ENCODE results near the gene KNG1.

The KNG1 gene

GRCh38 chr3:186772701-186773417 lies 55.7 kb downstream of the KNG1 start:
- in situ Hi-C loops (cut with MboI; ENCODE audit: low sequenced_read_pairs) = no loop called here

- in situ Hi-C loops (cut with MboI; ENCODE audit: low sequenced_read_pairs) = no loop called here
These were observed 58.8 kb downstream of the KNG1 start for GRCh38 chr3:186775999-186776398.

- in situ Hi-C loops (cut with MboI; ENCODE audit: low sequenced_read_pairs) = no loop called here
These were observed 62.0 kb downstream of the KNG1 start for GRCh38 chr3:186779204-186779603.

GRCh38 chr3:186782542-186783057 lies 65.4 kb downstream of the KNG1 start:
- in situ Hi-C loops (cut with MboI; ENCODE audit: low sequenced_read_pairs) = no loop called here

GRCh38 chr3:186783058-186783730 lies 66.0 kb downstream of the KNG1 start, which contains the start of gene EIF4A2:
Gene EIF4A2 (plus strand): TSS chr3:186783577. CDS start chr3:186783611, 34 bp downstream.
- in situ Hi-C loops (cut with MboI; ENCODE audit: low sequenced_read_pairs) = no loop called here

GRCh38 chr3:186783731-186784515 lies 66.8 kb downstream of the KNG1 start:
- in situ Hi-C loops (cut with MboI; ENCODE audit: low sequenced_read_pairs) = no loop called here

- in situ Hi-C loops (cut with MboI; ENCODE audit: low sequenced_read_pairs) = no loop called here
These were observed 67.8 kb downstream of the KNG1 start for GRCh38 chr3:186784820-186785494.

- in situ Hi-C loops (cut with MboI; ENCODE audit: low sequenced_read_pairs) = no loop called here
These were observed 68.4 kb downstream of the KNG1 start for GRCh38 chr3:186785495-186786018.

- in situ Hi-C loops (cut with MboI; ENCODE audit: low sequenced_read_pairs) = no loop called here
These were observed 69.8 kb downstream of the KNG1 start for GRCh38 chr3:186786922-186787321.

GRCh38 chr3:186787642-186788481 lies 70.7 kb downstream of the KNG1 start:
- in situ Hi-C loops (cut with MboI; ENCODE audit: low sequenced_read_pairs) = no loop called here

GRCh38 chr3:186788482-186789370 lies 71.6 kb downstream of the KNG1 start:
- in situ Hi-C loops (cut with MboI; ENCODE audit: low sequenced_read_pairs) = no loop called here

- in situ Hi-C loops (cut with MboI; ENCODE audit: low sequenced_read_pairs) = no loop called here
These were observed 72.5 kb downstream of the KNG1 start for GRCh38 chr3:186789554-186790260.

GRCh38 chr3:186790261-186790981 lies 73.3 kb downstream of the KNG1 start:
- in situ Hi-C loops (cut with MboI; ENCODE audit: low sequenced_read_pairs) = no loop called here

Measured in HL-60/S4 (cell line).